Ishikawa (cell line): ENCODE measurements around the gene ZFP3.

Experiments
- CEBPB ChIP-seq: IDR thresholded peaks from 2 replicates; pipeline ENCODE4 v1.6.1; 2012
- CREB1 ChIP-seq: IDR thresholded peaks from 2 replicates; pipeline ENCODE4 v1.6.1; 2012; ENCODE audit warnings: low read depth
- EGR1 ChIP-seq: IDR thresholded peaks from 2 replicates; pipeline ENCODE4 v1.6.1; 2012
- EP300 ChIP-seq: IDR thresholded peaks from 2 replicates; pipeline ENCODE4 v1.6.1; 2012; ENCODE audit warnings: borderline replicate concordance
- FOXM1 ChIP-seq: IDR thresholded peaks from 2 replicates; pipeline ENCODE4 v1.6.1; 2012; ENCODE audit warnings: low read depth, borderline replicate concordance
- NFIC ChIP-seq: IDR thresholded peaks from 2 replicates; pipeline ENCODE4 v1.6.1; 2012
- RAD21 ChIP-seq: IDR thresholded peaks from 2 replicates; pipeline ENCODE4 v1.6.1; 2012; ENCODE audit warnings: low read depth
- REST ChIP-seq: IDR thresholded peaks from 2 replicates; pipeline ENCODE4 v1.6.1; 2012; ENCODE audit warnings: low read depth, mild to moderate bottlenecking
- TAF1 ChIP-seq: IDR thresholded peaks from 2 replicates; pipeline ENCODE4 v1.6.1; 2012; ENCODE audit warnings: low read depth, mild to moderate bottlenecking
- TCF12 ChIP-seq: IDR thresholded peaks from 2 replicates; pipeline ENCODE4 v1.6.1; 2012; ENCODE audit warnings: low read depth
- TEAD4 ChIP-seq: IDR thresholded peaks from 2 replicates; pipeline ENCODE4 v1.6.1; 2012
- USF1 ChIP-seq: IDR thresholded peaks from 2 replicates; pipeline ENCODE4 v1.6.1; 2012
- YY1 ChIP-seq: IDR thresholded peaks from 2 replicates; pipeline ENCODE4 v1.6.1; 2012; ENCODE audit warnings: low read depth
- ZBTB7A ChIP-seq: IDR thresholded peaks from 2 replicates; pipeline ENCODE4 v1.6.1; 2012; ENCODE audit warnings: low read depth
- TF ChIP-seq, protein P1 (sequence below): IDR thresholded peaks from 2 replicates; pipeline ENCODE4 v1.6.1; 2012

ZFP3 gene

DNA sequence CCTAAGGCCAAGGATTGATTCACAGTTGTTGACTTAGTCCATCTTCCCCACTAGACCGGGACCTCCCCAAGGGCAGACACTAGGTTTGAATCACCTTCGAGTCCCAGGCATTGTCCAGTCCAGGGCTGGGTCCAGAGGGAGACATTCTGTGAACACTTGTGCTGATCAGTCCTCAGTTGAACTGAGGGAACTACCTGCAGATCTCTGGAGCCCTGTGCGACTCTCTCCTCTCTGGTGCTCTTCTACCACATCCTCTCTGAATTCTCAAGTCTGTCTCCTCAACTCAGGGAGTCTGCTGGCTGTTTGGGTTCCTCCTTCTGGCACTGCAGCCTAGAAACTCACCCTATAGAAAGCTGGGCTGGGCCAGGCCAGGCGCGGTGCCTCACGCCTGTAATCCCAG lies 22.6 kb downstream of the ZFP3 start:
- TF ChIP-seq EGR1 (no peak), FOXM1 (no peak), EP300 (no peak), USF1 (no peak), ZBTB7A (no peak), TCF12 (no peak), TAF1 (no peak), CEBPB (no peak), RAD21 (no peak), CREB1 (no peak), TEAD4 (no peak)
- TF ChIP-seq, protein P1, sequence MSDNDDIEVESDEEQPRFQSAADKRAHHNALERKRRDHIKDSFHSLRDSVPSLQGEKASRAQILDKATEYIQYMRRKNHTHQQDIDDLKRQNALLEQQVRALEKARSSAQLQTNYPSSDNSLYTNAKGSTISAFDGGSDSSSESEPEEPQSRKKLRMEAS: no peak

DNA sequence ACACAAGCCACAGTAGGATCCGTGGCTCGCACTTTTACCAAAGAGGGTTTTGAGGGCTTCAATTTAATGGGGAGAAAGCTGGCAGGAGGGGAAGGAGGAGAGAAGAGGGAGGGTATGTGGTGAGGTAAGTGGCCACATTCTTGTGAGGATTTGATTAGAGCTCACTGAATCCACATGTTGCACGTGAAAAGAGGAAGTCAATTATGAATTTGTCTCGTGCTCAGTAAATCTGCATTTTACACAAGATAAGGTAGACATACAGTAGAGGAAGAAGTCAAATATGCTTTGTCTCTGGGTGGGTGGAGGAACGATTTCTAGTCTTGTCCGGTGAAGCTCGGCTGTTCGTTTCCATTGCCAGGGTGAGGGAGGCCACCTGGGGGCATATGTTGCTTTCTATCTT lies 32.5 kb downstream of the ZFP3 start:
- TF ChIP-seq EP300 (no peak), ZBTB7A (no peak), TEAD4 (no peak), USF1 (no peak), EGR1 (no peak), CREB1 (no peak), FOXM1 (no peak), RAD21 (no peak)

GRCh38 chr17:5111402-5112204 lies 33.3 kb downstream of the ZFP3 start, which contains the start of gene ZNF232:
Gene ZNF232 (minus strand): TSS chr17:5111878. CDS start chr17:5111822, 56 bp downstream.
- TF ChIP-seq USF1: peak; percentile 91
- TF ChIP-seq, protein P1: peak; percentile 88
- TF ChIP-seq FOXM1: no peak
- TF ChIP-seq CREB1: no peak
- peak; percentile 29; the same call in 1 of the 2 replicates for TF ChIP-seq NFIC
- peak; percentile 63 for TF ChIP-seq TCF12
- TF ChIP-seq ZBTB7A: peak; percentile 61; the same call in 1 of the 2 replicates
- TF ChIP-seq YY1: peak; percentile 62; the same call in 1 of the 2 replicates
- TF ChIP-seq EGR1: peak; percentile 95
- no peak for TF ChIP-seq CEBPB
- peak; percentile 25; the same call in 1 of the 2 replicates for TF ChIP-seq TEAD4
- 0 out of 2 replicates have a peak, but pooled peaks have one; percentile 3 for TF ChIP-seq RAD21
- peak; percentile 85 for TF ChIP-seq TAF1
- TF ChIP-seq EP300: no peak; the same call in 1 of the 2 replicates
- no peak for TF ChIP-seq REST

DNA sequence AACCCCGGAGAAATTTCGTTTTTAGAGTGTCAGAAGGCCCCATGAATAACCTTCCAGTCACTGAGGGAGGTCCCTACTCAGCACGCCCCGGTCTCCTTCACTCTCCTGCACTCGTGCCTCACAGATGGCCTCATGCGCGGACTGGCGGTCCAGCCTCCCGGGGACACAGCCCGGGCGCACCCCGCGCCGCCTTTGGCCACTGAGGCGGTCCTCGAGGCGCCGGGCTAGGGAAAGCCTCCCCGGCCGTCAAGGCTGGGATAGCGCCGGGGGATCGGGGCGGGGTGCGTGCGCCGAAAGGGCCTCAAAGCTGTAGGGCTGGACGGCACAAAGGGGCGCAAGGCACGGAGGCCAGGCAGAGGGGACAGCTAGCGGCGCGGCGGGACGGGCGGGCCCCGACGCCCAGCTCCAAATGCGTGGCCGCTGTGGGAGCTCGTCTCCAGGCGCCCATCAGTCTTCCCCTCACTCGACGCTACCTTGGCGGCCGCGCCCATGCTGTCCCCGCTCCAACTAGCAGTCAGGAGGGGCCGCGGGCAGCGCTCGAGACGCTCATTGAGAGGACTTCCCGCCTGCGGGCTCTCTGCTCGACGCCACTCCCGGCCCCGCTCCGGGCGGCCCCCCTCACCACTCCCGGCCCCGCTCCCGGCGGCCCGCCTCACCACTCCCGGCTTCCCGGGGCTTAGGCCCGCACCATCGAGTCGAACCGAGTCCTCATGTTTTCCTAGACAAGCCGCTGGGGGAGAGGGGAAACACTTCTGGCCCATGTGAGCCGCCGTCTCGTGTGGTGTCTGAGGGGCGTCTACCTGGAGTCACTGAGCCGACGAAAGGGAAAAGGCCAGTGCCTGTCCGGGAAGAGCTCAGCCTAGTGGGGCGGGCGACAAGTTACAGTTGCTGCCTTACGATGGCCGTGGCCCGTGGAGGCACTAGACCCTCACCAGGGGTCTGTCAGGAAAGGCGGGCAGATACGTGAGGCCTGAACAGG lies 37.7 kb downstream of the ZFP3 start, which contains the start of gene USP6:
Gene USP6 (plus strand): TSS at position 360 of the 979 bp plus-strand sequence. CDS start 14,336 bp downstream, outside the sequence.
- TF ChIP-seq, protein P1: no peak
- no peak for TF ChIP-seq TCF12

- no peak for TF ChIP-seq TCF12
- TF ChIP-seq EP300: no peak
- no peak for TF ChIP-seq CEBPB
- TF ChIP-seq ZBTB7A: no peak
- TF ChIP-seq, protein P1: no peak
- no peak for TF ChIP-seq EGR1
- TF ChIP-seq TAF1: no peak
- no peak for TF ChIP-seq NFIC
- no peak for TF ChIP-seq REST
- no peak for TF ChIP-seq YY1
- no peak for TF ChIP-seq USF1
- no peak for TF ChIP-seq CREB1
- no peak for TF ChIP-seq TEAD4
- no peak for TF ChIP-seq RAD21
These were observed 40.0 kb downstream of the ZFP3 start for GRCh38 chr17:5118219-5118618.
